Small intestine (tissue), 7 donors: ENCODE measurements around the gene KLHL3. TPM values are rescaled to one million over a fixed set of nuclear protein-coding genes. Genes with fewer than 3 reads are reported as not detected.

Experiments used
- DNase-seq, 2 donors: peaks; one replicate each; pipeline versions ENCODE4 v3.0.0 to v3.0.0-alpha.2; 2013
- FAIRE-seq: peaks from 2 replicates; lab custom pipeline; 2012; peaks lifted over from hg19 to GRCh38; lab: Jason Lieb, UNC
- H3K27ac ChIP-seq, 3 donors: one replicate each; pipeline ENCODE4 v1.5.1; 2013; ENCODE audit warnings: low read length in 2 of 3, mild to moderate bottlenecking in 2 of 3, control low read depth in 1 of 3, inconsistent platforms in 1 of 3, low read depth in 1 of 3, moderate library complexity in 1 of 3
- H3K27me3 ChIP-seq, 3 donors: one replicate each; pipeline ENCODE4 v1.6.1; 2013; ENCODE audit warnings: low read length in 3 of 3, inconsistent platforms in 1 of 3; ENCODE audit not compliant: control insufficient read depth in 3 of 3, insufficient read depth in 3 of 3
- H3K36me3 ChIP-seq, 3 donors: one replicate each; pipeline ENCODE4 v1.6.1; 2013; ENCODE audit warnings: low read length in 3 of 3, inconsistent platforms in 1 of 3, low read depth in 1 of 3, mild to moderate bottlenecking in 1 of 3, moderate library complexity in 1 of 3; ENCODE audit not compliant: control insufficient read depth in 3 of 3, insufficient read depth in 2 of 3
- H3K4me1 ChIP-seq, 3 donors: one replicate each; pipeline ENCODE4 v1.6.1; 2013; ENCODE audit warnings: low read length in 2 of 3, inconsistent platforms in 1 of 3, low read depth in 1 of 3, mild to moderate bottlenecking in 1 of 3, moderate library complexity in 1 of 3; ENCODE audit not compliant: control insufficient read depth in 3 of 3, insufficient read depth in 2 of 3
- H3K4me3 ChIP-seq, 3 donors: one replicate each; pipeline ENCODE4 v1.5.1; 2013; ENCODE audit warnings: low read length in 3 of 3, control low read depth in 1 of 3, inconsistent platforms in 1 of 3, low read depth in 1 of 3, mild to moderate bottlenecking in 1 of 3, moderate library complexity in 1 of 3
- H3K9me3 ChIP-seq, 2 donors: one replicate each; pipeline ENCODE4 v1.6.1; 2013; ENCODE audit warnings: low read depth in 1 of 2, low read length in 1 of 2; ENCODE audit not compliant: control insufficient read depth in 2 of 2, insufficient read depth in 1 of 2
- WGBS, 3 donors: extraction: QIAGEN DNeasy Blood & Tissue Kit; methylation state at CpG; one replicate each; pipeline ENCODE4 v1.1.7; 2013; 5-methylcytosine and 5-hydroxymethylcytosine counted together
- polyA plus RNA-seq, 4 donors: library from polyadenylated mRNA; stranded (reverse) in 3 of 4; unstranded in 1 of 4; fragments of 200-250 nt in 3 of 4; fragments of 120-200 nt in 1 of 4; gene quantifications; one replicate each; pipeline versions ENCODE4 v1.2.1 to v1.2.3, GENCODE V29; 2013
- donor health status: healthy with polysubstance abuse.
- donor health status: control.
- donor health status: control.
- donor health status: Bipolar disorder and iron deficiency.
- donor health status: healthy.

KLHL3 gene
- polyA plus RNA-seq, 4 donors: 0.67 to 6.5 (median 1.8) TPM

- Histone ChIP-seq H3K36me3 (peaks cover 0 to 5% (median under 1%) of the 10 kb centered on the region in 3 donors), H3K4me3 (no peak overlapping the region), H3K27ac (no peak overlapping the region), H3K4me1 (no peaks in the 10 kb centered on the region), H3K9me3 (no peaks in the 10 kb centered on the region), H3K27me3 (no peaks in the 10 kb centered on the region)
- WGBS, 3 donors: 90 to 92% (median 92%) methylated on average over 7 of the region's 7 CpGs
- DNase-seq (no peak), FAIRE-seq (no peak)
These were observed 117.4 kb downstream of the KLHL3 start for GRCh38 chr5:137618476-137618875.

GRCh38 chr5:137617528-137618205 is 118.2 kb downstream of the KLHL3 start:
- Histone ChIP-seq H3K36me3 (peaks cover 0 to 3% (median 2%) of the 10 kb centered on the region in 3 donors), H3K9me3 (no peaks in the 10 kb centered on the region), H3K4me3 (no peak overlapping the region), H3K27ac (no peak overlapping the region), H3K4me1 (no peaks in the 10 kb centered on the region), H3K27me3 (no peaks in the 10 kb centered on the region)
- DNase-seq (no peak), FAIRE-seq (no peak)
- WGBS, 3 donors: 90 to 93% (median 92%) methylated on average over 7 of the region's 7 CpGs

- no peak overlapping the region for H3K27ac ChIP-seq
- no peaks in the 10 kb centered on the region for H3K4me1 ChIP-seq
- H3K4me3 ChIP-seq: no peak overlapping the region
- no peak for FAIRE-seq
- no peaks in the 10 kb centered on the region for H3K27me3 ChIP-seq
- DNase-seq: no peak
- WGBS, 3 donors: 80 to 92% (median 82%) methylated on average over 5 of the region's 5 CpGs
- peaks cover 0 to 2% (median 0%) of the 10 kb centered on the region in 3 donors for H3K36me3 ChIP-seq
- H3K9me3 ChIP-seq: no peaks in the 10 kb centered on the region
These were observed 119.8 kb downstream of the KLHL3 start for GRCh38 chr5:137616046-137616445.

- 63 to 79% (median 76%) methylated on average over 5 of the region's 5 CpGs for WGBS, 3 donors
- no peak for FAIRE-seq
These were observed 120.6 kb downstream of the KLHL3 start for GRCh38 chr5:137615171-137615775.

GRCh38 chr5:137613554-137614265 is 122.2 kb downstream of the KLHL3 start:
- Histone ChIP-seq H3K27ac (no peak overlapping the region), H3K27me3 (no peaks in the 10 kb centered on the region), H3K4me1 (no peaks in the 10 kb centered on the region), H3K36me3 (peaks cover 0 to 2% (median 0%) of the 10 kb centered on the region in 3 donors), H3K4me3 (no peak overlapping the region), H3K9me3 (no peaks in the 10 kb centered on the region)
- 78 to 80% (median 80%) methylated on average over 7 of the region's 7 CpGs for WGBS, 3 donors
- FAIRE-seq: no peak
- no peak for DNase-seq

More at GRCh38 chr5:137615171-137615775, 120.6 kb downstream of the KLHL3 start:
- Histone ChIP-seq H3K4me3 (no peak overlapping the region), H3K9me3 (no peaks in the 10 kb centered on the region), H3K4me1 (no peaks in the 10 kb centered on the region), H3K27me3 (no peaks in the 10 kb centered on the region), H3K27ac (no peak overlapping the region), H3K36me3 (peaks cover 0 to 2% (median 0%) of the 10 kb centered on the region in 3 donors)
- DNase-seq: no peak

- Histone ChIP-seq H3K27ac (no peak overlapping the region), H3K27me3 (no peaks in the 10 kb centered on the region), H3K9me3 (no peaks in the 10 kb centered on the region), H3K36me3 (peaks cover 0 to 2% (median 0%) of the 10 kb centered on the region in 3 donors), H3K4me1 (no peaks in the 10 kb centered on the region), H3K4me3 (no peak overlapping the region)
- no peak for FAIRE-seq
- DNase-seq: no peak
These were observed 123.3 kb downstream of the KLHL3 start for GRCh38 chr5:137612576-137612975.

- no peaks in the 10 kb centered on the region for H3K4me1 ChIP-seq
- WGBS, 3 donors: 85 to 89% (median 86%) methylated on average over 9 of the region's 9 CpGs
- H3K27ac ChIP-seq: no peak overlapping the region
- H3K9me3 ChIP-seq: no peaks in the 10 kb centered on the region
- DNase-seq (no peak), FAIRE-seq (no peak)
- H3K4me3 ChIP-seq: no peak overlapping the region
- no peaks in the 10 kb centered on the region for H3K27me3 ChIP-seq
- H3K36me3 ChIP-seq: peaks cover 0 to 2% (median 0%) of the 10 kb centered on the region in 3 donors
These were observed 124.0 kb downstream of the KLHL3 start for GRCh38 chr5:137611794-137612435.

GRCh38 chr5:137611011-137611580 is 124.8 kb downstream of the KLHL3 start:
- no peaks in the 10 kb centered on the region for H3K27me3 ChIP-seq
- FAIRE-seq (no peak), DNase-seq (no peak)
- H3K4me1 ChIP-seq: no peaks in the 10 kb centered on the region
- H3K36me3 ChIP-seq: peaks cover 0 to 2% (median 0%) of the 10 kb centered on the region in 3 donors
- no peaks in the 10 kb centered on the region for H3K9me3 ChIP-seq
- 51 to 80% (median 58%) methylated on average over 4 of the region's 4 CpGs for whole genome bisulfite sequencing, 3 donors
- H3K4me3 ChIP-seq: no peak overlapping the region
- H3K27ac ChIP-seq: no peak overlapping the region
